GM21576 (cell line): ENCODE results near the gene ADARB2.
"Not testable (repeated sequence)": the region's sequence is repeated elsewhere in the genome, so short reads cannot be mapped to it uniquely, and the experiment has no call there.

ENCODE experiments used
- ATAC-seq: cut with Tn5 transposase; IDR thresholded peaks from one replicate; pipeline ENCODE4 v1.9.1; 2021; ENCODE audit warnings: mild to moderate bottlenecking, moderate library complexity; ENCODE audit not compliant: unreplicated experiment

The ADARB2 gene

DNA sequence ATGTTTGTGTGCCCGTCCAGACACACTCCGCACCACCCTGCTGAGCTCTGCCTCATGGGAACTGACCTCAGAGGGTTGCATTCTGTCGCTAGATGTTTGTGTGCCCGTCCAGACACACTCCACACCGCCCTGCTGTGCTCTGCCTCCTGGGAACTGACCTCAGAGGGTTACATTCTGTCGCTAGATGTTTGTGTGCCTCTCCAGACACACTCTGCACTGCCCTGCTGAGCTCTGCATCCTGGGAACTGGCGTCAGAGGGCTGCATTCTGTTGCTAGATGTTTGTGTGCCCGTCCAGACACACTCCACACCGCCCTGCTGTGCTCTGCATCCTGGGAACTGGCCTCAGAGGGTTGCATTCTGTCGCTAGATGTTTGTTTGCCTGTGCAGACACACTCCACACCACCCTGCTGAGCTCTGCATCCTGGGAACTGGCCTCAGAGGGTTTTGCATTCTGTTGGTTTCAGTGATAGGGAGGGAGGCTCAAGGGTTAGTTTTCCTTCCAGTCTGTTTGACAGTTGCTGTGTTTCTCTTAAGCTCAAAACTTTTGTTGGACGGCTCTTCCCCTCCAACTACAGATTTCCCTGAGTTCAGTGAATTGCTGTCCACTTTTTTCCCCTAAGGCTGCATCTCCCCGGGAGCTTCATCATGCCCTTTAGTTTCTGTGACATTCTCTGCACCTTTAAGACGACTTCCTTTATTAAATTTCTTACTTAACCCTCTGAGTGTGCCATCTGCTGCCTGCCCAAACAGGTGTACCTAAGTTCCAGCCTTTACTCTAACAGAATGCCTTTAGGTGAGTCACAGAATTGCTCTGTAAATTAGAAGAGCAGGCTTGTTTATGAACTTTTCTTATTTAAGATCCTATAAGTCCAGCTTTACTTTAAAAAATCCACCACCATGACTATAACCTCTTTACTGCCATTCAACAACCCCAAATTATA is 119.7 kb downstream of the ADARB2 start:
- ATAC-seq: not testable (repeated sequence)

DNA sequence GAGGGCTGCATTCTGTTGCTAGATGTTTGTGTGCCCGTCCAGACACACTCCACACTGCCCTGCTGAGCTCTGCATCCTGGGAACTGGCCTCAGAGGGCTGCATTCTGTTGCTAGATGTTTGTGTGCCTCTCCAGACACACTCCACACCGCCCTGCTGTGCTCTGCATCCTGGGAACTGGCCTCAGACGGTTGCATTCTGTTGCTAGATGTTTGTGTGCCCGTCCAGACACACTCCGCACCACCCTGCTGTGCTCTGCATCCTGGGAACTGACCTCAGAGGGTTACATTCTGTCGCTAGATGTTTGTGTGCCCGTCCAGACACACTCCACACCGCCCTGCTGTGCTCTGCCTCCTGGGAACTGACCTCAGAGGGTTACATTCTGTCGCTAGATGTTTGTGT is 120.6 kb downstream of the ADARB2 start:
- not testable (repeated sequence) for ATAC-seq

DNA sequence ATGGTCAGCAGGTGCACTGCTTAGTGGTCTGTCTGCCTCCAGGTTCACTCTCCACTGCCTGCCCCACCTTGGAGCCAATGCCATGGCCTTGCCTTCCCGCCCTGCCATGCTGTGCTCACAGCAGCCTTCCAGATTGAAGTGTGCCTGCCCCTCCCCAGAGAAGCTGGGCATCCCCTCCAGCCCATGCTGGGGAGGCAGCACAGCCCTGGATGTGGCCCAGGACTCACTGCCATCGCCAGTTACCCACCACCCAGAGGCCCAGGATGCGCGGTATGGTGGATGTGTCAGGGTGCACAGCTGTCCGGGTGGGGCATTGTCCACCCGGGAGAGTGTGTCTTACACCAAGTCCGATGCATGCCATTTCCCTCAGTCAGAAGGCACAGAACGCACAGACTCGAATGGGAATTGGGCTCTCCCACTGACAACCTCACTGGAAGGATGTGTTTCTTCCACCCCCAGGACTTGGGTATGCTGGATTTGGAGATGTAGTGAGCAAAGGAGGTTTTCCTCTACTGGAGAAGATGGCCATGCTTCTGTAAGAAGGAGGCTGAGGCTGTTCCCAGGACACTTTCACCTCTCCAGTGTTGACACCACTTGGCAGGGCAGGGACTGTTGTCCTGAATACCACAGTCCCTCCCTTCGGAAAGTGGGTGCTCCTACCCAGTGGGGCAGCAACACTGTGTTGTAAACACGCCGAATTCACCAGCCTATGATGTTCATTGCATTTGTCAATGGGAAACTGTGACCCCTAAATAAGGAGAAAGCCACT is 122.0 kb downstream of the ADARB2 start:
- ATAC-seq: no peak

DNA sequence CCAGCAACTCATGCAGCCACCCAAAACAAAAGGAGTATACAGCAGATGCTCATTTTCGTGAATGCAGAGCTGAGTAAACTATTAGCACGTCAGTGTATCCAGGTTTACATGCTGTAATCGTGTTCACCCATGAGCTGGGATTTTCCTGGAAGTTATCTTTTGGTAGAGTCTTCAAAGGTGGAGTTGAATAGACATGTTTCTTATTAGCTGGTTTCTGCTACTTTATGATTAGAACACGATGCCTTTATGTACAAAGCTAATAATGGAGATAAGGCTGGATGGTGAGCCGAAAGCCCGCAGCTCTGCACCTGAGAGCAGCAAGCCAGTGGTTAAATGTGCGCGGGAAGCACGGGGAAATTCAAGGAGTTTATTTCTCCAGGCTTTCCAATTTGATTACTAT is 123.8 kb downstream of the ADARB2 start:
- ATAC-seq: no peak

DNA sequence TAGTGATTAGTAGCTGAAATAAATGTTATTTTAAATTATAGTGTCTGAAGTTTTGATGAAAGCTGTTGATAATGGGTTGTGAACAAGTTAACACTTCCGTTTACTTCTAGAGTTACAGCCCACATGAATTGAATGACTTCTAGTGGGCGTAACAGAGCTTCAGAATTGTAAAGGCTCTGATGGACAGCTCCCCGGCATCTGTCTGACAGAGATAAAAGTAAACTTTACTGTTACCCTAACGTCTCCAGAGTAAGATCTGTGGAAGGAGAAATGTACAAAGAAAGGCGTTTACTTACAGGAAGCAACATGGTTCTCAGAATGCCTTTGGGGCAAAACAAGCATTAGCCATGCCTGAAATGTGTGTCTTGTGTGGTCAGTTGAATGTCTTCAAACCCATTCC is 124.4 kb downstream of the ADARB2 start:
- no peak for ATAC-seq

DNA sequence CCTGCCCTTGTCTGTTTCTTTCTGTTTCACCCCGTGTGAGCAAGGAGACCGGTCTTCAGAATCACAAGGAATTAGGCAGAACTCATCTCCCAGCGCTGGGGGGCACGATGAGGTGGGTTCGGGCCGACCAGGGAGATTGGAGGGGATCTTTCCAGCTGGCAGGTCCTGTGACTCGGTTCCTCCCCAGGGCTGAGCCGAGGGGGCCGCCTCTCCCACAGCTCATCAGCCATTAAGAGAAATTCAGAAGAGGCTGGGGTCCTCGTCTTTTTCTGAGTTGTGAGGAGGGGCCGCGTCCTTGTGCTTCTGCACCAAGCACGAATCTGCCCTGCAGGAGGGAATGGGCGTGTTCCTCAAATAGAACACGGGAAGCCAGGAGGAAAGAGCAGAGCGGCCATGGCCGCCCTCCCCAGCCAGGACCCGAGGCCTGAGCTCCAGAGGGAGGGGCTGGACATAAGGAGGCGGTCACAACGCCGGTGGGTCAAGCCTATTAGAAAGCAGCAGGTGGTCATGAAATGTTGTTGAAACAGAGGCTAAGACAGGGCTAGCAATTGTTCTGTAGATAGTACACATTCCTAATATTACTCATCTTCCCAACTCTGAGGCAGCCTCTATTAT is 125.3 kb downstream of the ADARB2 start:
- no peak for ATAC-seq

DNA sequence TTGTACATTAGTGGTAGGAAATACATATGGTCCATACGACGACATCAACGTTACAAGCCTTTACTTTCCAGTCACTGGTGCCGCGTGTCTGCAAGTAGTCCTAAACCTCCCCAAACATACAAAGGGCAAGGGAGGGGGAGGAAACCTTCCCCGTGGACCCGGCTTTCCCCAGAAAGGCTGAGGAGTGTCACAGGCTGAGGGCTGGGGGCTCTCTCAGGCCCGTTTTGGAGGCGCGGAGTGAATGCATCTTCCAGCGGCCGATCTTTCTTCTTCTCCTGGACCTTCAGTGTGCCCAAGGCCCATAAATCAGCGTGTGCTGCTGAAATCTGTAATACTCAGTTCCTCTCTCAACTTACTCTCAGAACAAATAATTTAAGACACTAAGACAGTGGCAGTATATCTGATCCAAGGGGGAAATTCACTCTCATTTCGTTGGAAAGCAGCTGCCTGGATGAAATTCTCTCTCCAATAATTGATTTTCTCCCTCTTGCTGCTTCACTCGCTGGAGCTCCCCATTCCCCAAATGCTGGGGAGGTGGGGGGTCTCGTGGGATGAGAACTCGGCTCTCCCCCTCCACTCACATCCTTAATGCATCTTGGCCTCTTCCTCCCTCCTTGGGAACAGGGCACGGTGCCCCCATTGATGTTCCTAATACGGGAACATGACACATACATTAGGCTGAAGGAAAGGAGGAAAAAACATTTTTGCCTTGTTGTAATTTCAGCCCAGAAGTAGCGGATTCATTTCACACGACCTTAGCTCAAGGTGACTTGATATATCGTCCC is 126.1 kb downstream of the ADARB2 start:
- no peak for ATAC-seq

DNA sequence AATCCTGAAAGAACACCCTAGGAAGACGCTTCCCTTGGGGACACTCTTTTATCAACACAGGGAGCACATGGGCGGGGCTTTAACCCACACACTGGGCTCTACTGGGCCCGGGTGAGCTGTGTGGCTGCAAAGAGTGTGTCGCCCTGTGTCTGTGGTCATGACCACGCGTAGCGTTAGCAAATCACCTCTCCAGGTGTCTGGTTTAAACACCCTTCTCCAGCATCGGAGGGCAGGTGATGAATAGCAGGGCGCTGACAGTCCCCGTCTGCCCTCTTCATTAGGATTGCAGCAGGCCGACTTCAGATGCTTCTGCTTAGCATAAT is 127.7 kb downstream of the ADARB2 start:
- no peak for ATAC-seq

DNA sequence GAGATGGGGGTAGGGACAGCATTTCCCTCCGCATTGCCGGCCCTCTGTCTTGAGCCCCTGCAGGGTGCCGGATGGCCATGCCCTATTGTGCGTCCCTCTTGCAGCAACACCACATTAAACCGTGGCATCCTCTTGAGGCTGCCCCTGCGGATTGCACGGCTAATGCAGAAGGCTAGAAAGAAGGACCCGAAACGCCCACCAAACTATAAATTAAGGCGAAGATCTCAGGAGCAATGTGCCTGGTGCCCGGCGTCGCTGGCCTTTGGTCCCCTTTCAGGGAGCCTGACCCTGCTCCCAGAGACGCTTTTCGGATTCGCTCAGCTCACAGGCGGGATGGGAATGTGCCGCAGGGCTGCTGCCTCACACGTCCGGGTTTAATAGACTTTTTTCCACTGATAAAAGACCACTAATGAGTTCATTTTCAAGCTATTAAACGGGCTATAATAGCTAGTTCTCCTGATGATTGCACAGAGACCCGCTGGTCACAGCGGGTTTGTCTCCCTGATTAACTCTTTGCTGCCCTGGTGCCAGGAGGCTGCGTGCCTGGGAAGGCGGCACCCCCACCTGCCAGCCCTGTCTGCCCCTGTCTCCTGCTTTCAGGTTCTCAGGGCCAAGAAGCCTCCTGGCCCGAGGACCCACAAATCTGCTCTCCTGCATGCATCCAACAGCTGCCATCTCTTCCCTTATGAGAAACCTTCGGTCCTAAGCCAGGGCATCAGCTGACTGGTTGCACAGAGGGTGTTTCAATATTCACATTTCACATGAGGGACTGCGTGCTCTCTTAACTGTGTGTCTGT is 128.3 kb downstream of the ADARB2 start:
- no peak for ATAC-seq

DNA sequence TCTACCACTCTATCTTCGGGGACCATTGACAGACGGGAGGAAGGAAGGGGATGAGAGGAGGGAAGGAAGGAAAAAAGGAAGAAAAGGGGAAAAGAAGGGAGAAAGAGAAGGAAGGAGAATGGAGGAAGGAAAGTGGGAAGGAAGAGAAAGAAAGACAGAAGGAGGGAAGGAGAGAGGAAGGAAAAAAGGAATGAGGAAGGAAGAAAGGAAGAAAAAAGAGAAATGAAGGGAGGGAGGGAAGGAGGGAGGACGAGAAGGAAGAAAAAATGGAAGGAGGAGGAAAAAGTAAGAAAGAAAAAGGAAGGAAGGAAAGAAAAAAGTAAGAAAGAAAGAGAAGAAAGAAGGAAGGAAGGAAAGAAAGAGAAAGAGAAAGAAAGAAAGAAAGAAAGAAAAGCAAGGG is 128.9 kb downstream of the ADARB2 start:
- ATAC-seq: no peak

DNA sequence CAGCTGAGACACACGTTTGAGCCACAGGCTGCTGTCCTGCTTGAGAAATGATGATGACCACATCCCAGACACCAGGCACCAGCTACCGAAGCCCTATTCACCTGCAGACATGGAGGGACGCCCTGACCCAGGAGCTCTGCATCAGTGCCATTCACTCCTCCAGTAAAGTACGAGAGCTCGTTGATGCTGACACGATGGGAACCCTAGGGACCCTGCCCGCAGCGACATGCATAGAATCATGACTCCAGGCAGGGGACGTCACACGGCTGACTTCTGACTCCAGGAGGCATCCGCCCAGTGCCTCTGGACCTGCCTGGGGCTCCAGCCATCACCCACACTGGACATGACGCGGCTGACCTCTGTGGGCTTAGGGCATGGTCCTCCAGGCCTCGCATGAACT is 129.9 kb downstream of the ADARB2 start:
- ATAC-seq: no peak

DNA sequence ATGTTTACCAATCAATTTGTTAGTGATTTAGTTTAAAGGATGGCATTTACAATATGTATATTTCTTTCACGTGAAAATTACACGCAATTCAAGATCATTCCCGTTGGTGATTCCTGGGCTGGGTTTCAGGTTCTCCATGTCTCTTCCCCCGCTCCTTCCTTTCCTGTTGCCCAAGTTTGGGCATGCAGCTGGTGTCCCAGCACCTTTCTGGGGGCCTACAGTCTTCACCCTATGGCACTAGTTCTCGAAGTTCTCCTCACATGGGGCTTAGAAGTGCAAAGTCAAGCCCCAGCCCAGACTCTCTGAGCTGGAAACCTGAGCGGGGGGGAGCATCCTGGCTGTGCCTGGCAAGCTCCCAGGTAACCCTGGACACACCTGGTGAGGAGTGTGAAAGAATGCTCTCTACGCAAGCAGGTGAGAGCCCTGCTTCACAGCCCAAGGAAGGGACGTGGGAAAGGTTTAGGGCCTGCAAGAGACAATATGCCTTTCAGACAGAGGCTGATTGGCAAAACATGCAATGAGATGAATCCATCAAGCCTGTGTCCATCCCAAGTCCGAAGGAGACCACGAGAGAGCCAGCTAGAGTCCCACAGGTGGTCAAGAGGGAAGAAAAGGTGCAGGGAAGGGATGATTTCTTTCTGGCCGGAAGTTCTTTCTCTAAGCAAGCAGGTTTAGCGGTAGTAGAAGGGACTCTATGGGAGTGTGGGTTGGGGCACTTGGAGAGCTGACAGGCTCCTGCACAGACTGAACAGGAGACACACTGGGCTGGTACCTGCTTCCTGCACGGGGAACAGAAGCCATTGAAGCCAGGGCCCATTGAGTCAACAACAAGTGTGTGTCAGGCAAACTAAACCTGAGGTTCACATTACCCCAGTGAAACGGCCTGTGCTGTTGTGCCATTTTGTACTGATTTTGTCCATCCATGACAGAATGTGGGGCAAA is 131.1 kb downstream of the ADARB2 start:
- no peak for ATAC-seq

DNA sequence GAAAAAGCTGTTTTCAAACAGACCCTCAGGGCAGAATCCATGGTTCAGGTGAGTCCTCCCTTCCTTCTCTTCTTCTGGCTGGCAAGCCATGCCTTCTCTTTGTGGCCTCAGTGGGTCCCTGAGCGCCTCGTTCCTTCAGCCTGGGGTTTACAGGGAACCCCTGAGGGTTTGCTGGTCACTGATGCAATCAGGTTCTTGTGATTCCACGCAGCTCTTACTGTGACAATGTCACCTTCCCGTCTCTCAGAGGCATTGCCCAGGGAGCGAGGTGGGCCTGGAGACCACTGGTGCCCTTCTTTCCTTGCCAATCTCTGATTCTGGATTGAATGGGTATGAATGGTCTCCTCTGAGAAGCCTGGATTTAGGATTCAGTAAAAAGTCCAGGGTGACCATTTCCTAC is 132.2 kb downstream of the ADARB2 start:
- no peak for ATAC-seq

DNA sequence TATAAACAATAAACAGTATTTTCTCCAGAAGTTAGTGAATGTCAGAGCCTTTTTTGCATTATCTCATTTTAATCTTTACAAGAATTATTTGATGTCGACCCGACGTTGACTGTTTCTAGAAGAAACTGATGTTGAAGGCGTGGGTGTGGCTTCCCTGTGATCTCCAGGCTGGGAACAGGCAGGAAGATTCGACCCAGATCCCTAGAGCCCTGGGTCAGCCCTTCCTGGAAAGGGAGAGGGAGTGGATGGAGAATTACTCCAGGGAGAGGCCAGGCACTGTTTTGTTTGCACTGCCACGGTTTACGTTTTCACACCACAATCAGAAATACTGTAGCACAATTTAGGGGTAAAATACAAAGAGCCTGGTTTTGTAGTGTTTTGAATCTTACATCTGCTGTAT is 133.1 kb downstream of the ADARB2 start:
- ATAC-seq: no peak

DNA sequence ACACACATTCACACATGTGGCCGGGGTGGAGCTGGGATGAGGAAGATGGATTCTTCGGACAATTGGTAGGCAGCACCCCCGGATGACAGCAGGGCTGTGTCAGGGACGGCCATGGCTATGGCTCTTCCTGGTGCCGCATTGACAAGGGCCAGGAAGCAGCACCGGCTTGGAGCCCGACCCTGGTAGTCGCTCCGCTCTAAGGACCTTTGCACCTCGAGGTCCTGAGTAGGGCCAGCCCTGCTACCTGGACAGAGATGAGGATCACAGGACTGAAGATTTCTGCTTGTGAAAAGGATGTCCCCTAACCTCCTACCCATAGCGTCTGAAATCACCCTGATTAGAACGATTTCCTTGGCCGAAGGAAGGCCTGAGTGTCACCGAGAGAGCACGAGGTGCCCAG is 134.1 kb downstream of the ADARB2 start:
- no peak for ATAC-seq

DNA sequence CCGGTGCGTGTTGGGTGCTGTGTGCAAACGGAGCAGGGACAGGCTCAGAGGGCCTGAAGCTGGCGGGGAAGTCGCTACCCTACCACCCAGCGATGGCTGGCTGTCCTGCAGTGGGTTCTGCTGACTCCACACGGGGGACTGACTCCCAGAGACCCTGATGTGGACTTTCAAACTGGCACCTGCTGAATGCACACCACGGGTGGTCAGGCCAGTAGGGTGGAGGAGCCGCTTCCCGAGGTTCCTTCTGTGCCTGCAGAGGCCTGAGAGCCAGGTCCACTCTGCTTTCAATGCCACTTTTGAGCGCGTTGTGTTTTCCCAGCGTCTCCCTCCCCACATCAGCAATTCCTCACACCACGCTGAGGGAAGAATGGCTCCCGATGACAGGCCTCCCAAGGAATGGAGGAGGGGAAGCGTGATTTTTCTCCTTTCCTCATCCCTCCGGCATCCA is 135.3 kb downstream of the ADARB2 start:
- no peak for ATAC-seq

DNA sequence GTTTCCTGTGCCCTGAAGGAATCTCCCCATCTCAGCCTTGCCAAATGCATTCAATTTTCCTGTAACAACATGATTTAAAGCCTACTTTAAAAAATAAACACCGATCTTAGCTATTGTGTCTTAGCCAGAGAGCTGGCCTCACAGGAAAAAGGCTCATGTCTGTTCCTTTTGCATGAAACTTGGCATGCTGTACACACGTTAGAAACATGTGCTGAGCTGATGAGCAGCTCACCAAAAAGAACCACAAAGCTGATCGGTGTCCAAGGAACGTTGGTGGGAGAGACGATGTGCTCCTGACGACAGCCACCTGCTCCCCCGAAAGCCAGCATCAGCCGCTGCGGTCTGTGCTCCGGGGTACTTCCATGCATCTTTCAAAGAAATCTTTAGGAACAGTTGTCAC is 135.9 kb downstream of the ADARB2 start:
- ATAC-seq: no peak

DNA sequence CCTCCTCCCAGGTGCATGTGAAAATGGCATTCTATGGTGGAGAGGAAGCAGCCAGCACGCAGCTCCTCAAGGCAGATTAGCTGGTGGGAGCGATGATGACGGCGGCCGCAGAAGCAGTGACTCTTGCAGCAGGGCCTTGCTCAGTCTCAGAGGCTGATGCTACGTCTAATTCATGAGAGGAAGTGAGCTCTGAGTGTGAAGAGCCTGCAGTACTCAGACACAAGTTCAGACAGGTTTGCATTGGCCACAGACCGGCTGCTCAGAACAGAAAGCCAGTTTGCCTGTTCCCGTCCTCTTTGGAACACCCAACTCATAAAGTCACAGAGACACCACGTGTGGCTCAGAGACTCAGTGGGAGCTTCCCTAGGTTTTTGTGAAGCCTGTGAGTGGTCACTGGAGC is 136.5 kb downstream of the ADARB2 start:
- no peak for ATAC-seq
